OCI-LY1 (cell line): ENCODE results near the gene GASK1A.
"Not testable (repeated sequence)": the region's sequence is repeated elsewhere in the genome, so short reads cannot be mapped to it uniquely, and the experiment has no call there.

ENCODE experiments used
- H2AFZ ChIP-seq: fragments of 200-600 bp; sonication (generic), shearing (Covaris generic); 2 replicates; pipeline ENCODE4 v1.6.0; 2014; ENCODE audit warnings: antibody characterized with exemption, mild to moderate bottlenecking, low read length
- H3F3A ChIP-seq: fragments of 200-600 bp; sonication (generic), shearing (Covaris generic); 2 replicates; pipeline ENCODE4 v1.6.0; 2014; ENCODE audit warnings: mild to moderate bottlenecking, antibody characterized with exemption, low read length, moderate library complexity; ENCODE audit not compliant: insufficient read depth
- H3K27ac ChIP-seq: fragments of 200-600 bp; sonication (generic); 2 replicates; pipeline ENCODE4 v1.5.1; 2014; ENCODE audit warnings: low read length, mixed run types, mild to moderate bottlenecking, low read depth; ENCODE audit not compliant: poor library complexity, severe bottlenecking
- H3K27me3 ChIP-seq: fragments of 200-600 bp; sonication (generic); 2 replicates; pipeline ENCODE4 v1.6.0; 2014; ENCODE audit warnings: antibody characterized with exemption, mild to moderate bottlenecking, low read length, moderate library complexity; ENCODE audit not compliant: insufficient read depth
- H3K36me3 ChIP-seq: fragments of 200-600 bp; sonication (generic); 2 replicates; pipeline ENCODE4 v1.6.1; 2014; ENCODE audit warnings: mild to moderate bottlenecking, antibody characterized with exemption, low read length, moderate library complexity, mixed read lengths; ENCODE audit not compliant: insufficient read depth
- H3K4me1 ChIP-seq: fragments of 200-600 bp; sonication (generic); 2 replicates; pipeline ENCODE4 v1.5.1; 2014; ENCODE audit warnings: mild to moderate bottlenecking, low read length, moderate library complexity; ENCODE audit not compliant: insufficient read depth, severe bottlenecking
- H3K4me2 ChIP-seq: fragments of 200-600 bp; sonication (generic), shearing (Covaris generic); 2 replicates; pipeline ENCODE4 v1.6.1; 2014; ENCODE audit warnings: low read length
- H3K4me3 ChIP-seq: fragments of 200-600 bp; sonication (generic); 2 replicates; pipeline ENCODE4 v1.5.1; 2014; ENCODE audit warnings: low read length, low read depth, mild to moderate bottlenecking, mixed read lengths; ENCODE audit not compliant: poor library complexity, severe bottlenecking
- H3K79me2 ChIP-seq: fragments of 200-600 bp; shearing (Covaris generic); 2 replicates; pipeline ENCODE4 v1.6.1; 2016; ENCODE audit warnings: mixed run types, low read length, mixed read lengths; ENCODE audit not compliant: insufficient read depth
- H3K9ac ChIP-seq: fragments of 200-600 bp; sonication (generic), shearing (Covaris generic); 2 replicates; pipeline ENCODE4 v1.6.1; 2014; ENCODE audit warnings: mild to moderate bottlenecking, low read length, mixed read lengths
- H3K9me2 ChIP-seq: fragments of 200-600 bp; sonication (generic), shearing (Covaris generic); 2 replicates; pipeline ENCODE4 v1.6.1; 2014; ENCODE audit warnings: low read depth, mild to moderate bottlenecking, low read length, mixed read lengths
- H3K9me3 ChIP-seq: fragments of 200-600 bp; shearing (Covaris generic); 2 replicates; pipeline ENCODE4 v1.6.1; 2014; ENCODE audit warnings: low read length, mixed read lengths
- H4K20me1 ChIP-seq: fragments of 200-600 bp; sonication (generic), shearing (Covaris generic); 2 replicates; pipeline ENCODE4 v1.6.0; 2016; ENCODE audit warnings: mild to moderate bottlenecking, low read length; ENCODE audit not compliant: insufficient read depth
- CTCF ChIP-seq: fragments of 200-600 bp; sonication (generic), shearing (Covaris generic); IDR thresholded peaks from 2 replicates; pipeline ENCODE4 v1.5.1; 2017; ENCODE audit warnings: mild to moderate bottlenecking, antibody characterized with exemption, low read length, moderate library complexity, mixed read lengths
- EZH2 ChIP-seq: fragments of 200-600 bp; sonication (generic), shearing (Covaris generic); IDR thresholded peaks from 2 replicates; pipeline ENCODE4 v1.8.0; 2017; ENCODE audit warnings: borderline replicate concordance, mixed run types, mild to moderate bottlenecking, antibody characterized with exemption, low read length, moderate library complexity, mixed read lengths

GASK1A gene

GRCh38 chr3:43043793-43044192, 64.7 kb downstream of the GASK1A start:
- H3K9me3 ChIP-seq = no peaks in the 10 kb centered on the region
- H3K27ac ChIP-seq = no peak overlapping the region

DNA sequence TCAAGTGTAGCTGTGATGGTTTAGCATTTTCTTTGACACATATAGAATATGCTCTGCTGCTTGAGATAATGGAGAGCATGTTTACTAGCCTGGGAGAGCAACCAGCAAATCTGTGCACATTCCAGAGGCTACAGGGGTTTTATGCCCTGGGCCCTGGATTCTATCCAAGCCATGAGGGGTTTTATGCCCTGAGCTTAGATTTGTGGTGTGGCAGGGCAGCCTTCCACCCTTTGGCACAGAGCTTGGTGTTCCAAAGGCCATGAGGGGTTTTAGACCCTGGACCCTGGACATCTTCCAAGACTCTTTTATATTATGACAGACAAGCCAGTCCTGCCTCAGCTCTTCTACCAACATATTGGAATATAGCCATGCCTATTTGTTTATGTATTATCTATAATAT, 66.0 kb downstream of the GASK1A start:
- not testable (repeated sequence) for H3K4me3 ChIP-seq, H4K20me1 ChIP-seq, H3K9me2 ChIP-seq, H3K9me3 ChIP-seq, H3K4me1 ChIP-seq, H3K27me3 ChIP-seq, H3F3A ChIP-seq, H3K4me2 ChIP-seq, H3K36me3 ChIP-seq, H3K9ac ChIP-seq, H3K79me2 ChIP-seq, H2AFZ ChIP-seq, H3K27ac ChIP-seq

More at GRCh38 chr3:43043793-43044192, 64.7 kb downstream of the GASK1A start:
- no peak overlapping the region for H3K4me3 ChIP-seq
- no peaks in the 10 kb centered on the region for H3K79me2 ChIP-seq
- H3K9ac ChIP-seq = no peak overlapping the region
- H3F3A ChIP-seq = no peaks in the 10 kb centered on the region
- no peaks in the 10 kb centered on the region for H3K9me2 ChIP-seq
- no peak overlapping the region for H2AFZ ChIP-seq
- no peak for TF ChIP-seq CTCF
- TF ChIP-seq EZH2 = no peak
- no peaks in the 10 kb centered on the region for H3K4me1 ChIP-seq
- H3K27me3 ChIP-seq = no peaks in the 10 kb centered on the region
- H4K20me1 ChIP-seq = no peaks in the 10 kb centered on the region
- no peak overlapping the region for H3K4me2 ChIP-seq
- no peaks in the 10 kb centered on the region for H3K36me3 ChIP-seq

DNA sequence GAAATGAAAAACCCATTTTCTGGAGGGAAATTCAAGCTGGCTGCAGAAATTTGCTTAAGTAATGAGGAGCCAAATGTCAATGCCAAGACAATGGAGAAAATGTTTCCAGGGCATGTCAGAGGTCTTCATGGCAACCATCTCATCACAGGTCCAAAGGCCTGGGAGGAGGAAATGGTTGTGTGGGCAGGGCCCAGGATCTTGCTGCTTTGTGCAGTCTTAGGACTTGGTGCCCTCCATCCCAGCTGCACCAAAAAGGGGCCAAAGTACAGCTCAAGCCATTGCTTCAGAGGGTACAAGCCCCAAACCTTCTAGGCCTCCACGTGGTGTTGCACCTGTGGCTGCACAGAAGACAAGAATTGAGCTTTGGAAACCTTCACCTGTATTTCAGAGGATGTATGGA, 67.5 kb downstream of the GASK1A start:
- TF ChIP-seq EZH2 = no peak
- no peak for TF ChIP-seq CTCF
- Histone ChIP-seq H3K4me1 (no peaks in the 10 kb centered on the region), H3K27me3 (no peaks in the 10 kb centered on the region)

DNA sequence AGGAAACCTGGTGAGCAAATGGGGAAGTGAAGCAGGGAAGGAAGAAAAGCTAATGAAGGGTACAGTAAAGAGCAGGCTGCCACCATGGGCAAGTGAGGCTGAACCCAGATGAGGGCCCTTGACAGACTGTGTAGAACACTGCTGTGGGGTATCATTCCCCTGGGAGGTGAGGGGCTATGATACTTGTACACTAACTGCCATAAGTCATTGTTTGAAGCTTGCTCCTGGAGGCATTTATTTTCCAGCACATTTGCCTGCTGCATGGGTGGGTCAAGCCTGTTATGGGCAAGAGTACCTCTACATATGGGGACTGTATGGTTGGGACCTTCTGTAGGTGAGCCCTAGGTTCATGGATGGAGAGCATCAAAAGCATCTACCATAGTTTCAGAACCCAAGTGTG, 69.4 kb downstream of the GASK1A start:
- Histone ChIP-seq H3K36me3 (no peaks in the 10 kb centered on the region), H3K4me2 (no peak overlapping the region), H3K4me3 (no peak overlapping the region), H3K27ac (no peak overlapping the region), H3K27me3 (no peaks in the 10 kb centered on the region), H3F3A (no peaks in the 10 kb centered on the region), H3K9me3 (0 out of 2 replicates have a peak, but pooled peaks cover 2% of the 10 kb centered on the region), H3K9ac (no peak overlapping the region), H3K9me2 (no peaks in the 10 kb centered on the region), H2AFZ (no peak overlapping the region), H3K79me2 (no peaks in the 10 kb centered on the region), H4K20me1 (no peaks in the 10 kb centered on the region), H3K4me1 (no peaks in the 10 kb centered on the region)
- TF ChIP-seq CTCF (no peak), EZH2 (no peak)

More for the DNA sequence above, 67.5 kb downstream of the GASK1A start:
- H3K9me2 ChIP-seq = no peaks in the 10 kb centered on the region
- H3K9me3 ChIP-seq = 0 out of 2 replicates have a peak, but pooled peaks cover 2% of the 10 kb centered on the region
- no peaks in the 10 kb centered on the region for H4K20me1 ChIP-seq
- H2AFZ ChIP-seq = no peak overlapping the region
- no peaks in the 10 kb centered on the region for H3F3A ChIP-seq
- no peaks in the 10 kb centered on the region for H3K79me2 ChIP-seq
- no peak overlapping the region for H3K4me2 ChIP-seq
- H3K4me3 ChIP-seq = no peak overlapping the region
- no peak overlapping the region for H3K9ac ChIP-seq
- no peak overlapping the region for H3K27ac ChIP-seq
- no peaks in the 10 kb centered on the region for H3K36me3 ChIP-seq
